ENCODE results near the gene CAMKMT. TPM values are rescaled to one million over a fixed set of nuclear protein-coding genes. Genes with fewer than 3 reads are reported as not detected.

Gene CAMKMT
- total and polyA plus RNA-seq, 8 donors = 1.4 to 27.4 (median 6.2) TPM

- Histone ChIP-seq H3K4me1 (peaks cover 0 to 3% (median 0%) of the 10 kb centered on the region in 4 donors), H3K9me3 (no peaks in the 10 kb centered on the region), H3K36me3 (no peaks in the 10 kb centered on the region), H3K27me3 (peaks cover 0 to 13% (median 3%) of the 10 kb centered on the region in 3 donors), H3K4me3 (no peak overlapping the region), H3K27ac (no peak overlapping the region)
- no peak for DNase-seq
- intact Hi-C loops (cut with DNase I; ENCODE audit: low total_unique reads) = no loop called here
- TF ChIP-seq EP300 (IDR thresholded peaks at IDR 0.05) (no peak), POLR2AphosphoS5 (IDR thresholded peaks at IDR 0.05) (no peak), POLR2A (IDR thresholded peaks at IDR 0.05) (no peak)
- TF ChIP-seq, protein P1, sequence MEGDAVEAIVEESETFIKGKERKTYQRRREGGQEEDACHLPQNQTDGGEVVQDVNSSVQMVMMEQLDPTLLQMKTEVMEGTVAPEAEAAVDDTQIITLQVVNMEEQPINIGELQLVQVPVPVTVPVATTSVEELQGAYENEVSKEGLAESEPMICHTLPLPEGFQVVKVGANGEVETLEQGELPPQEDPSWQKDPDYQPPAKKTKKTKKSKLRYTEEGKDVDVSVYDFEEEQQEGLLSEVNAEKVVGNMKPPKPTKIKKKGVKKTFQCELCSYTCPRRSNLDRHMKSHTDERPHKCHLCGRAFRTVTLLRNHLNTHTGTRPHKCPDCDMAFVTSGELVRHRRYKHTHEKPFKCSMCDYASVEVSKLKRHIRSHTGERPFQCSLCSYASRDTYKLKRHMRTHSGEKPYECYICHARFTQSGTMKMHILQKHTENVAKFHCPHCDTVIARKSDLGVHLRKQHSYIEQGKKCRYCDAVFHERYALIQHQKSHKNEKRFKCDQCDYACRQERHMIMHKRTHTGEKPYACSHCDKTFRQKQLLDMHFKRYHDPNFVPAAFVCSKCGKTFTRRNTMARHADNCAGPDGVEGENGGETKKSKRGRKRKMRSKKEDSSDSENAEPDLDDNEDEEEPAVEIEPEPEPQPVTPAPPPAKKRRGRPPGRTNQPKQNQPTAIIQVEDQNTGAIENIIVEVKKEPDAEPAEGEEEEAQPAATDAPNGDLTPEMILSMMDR (IDR thresholded peaks at IDR 0.05) = no peak
- 87 to 90% (median 88%) methylated on average over 6 of the region's 6 CpGs for WGBS, 5 donors
These were observed 408.8 kb downstream of the CAMKMT start for GRCh38 chr2:44770221-44771195.

DNA sequence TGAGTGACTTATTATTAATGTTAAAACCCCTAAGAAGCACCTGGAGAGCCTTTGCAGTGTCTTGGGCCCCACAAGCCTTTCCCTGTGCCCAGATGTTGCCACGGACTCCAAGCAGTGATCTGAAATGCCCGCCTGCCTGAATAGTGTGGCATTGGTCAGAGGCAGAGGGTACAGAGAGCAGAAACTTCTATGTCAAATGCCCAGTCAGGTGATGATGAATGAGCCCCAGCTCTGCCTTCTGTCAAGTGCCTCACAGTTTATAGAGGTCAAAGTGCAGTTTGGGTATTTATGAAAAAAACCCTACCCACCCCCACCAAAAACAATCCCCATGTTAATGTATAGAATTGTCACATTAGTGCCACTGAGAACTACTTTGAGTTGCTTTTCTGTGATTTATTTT, 409.8 kb downstream of the CAMKMT start:
- peaks cover 0 to 8% (median 3%) of the 10 kb centered on the region in 4 donors for H3K4me1 ChIP-seq
- no peaks in the 10 kb centered on the region for H3K36me3 ChIP-seq
- no peak for DNase-seq
- no peak for TF ChIP-seq POLR2A (IDR thresholded peaks at IDR 0.05)
- TF ChIP-seq, protein P1 (IDR thresholded peaks at IDR 0.05) = no peak
- no peak for TF ChIP-seq POLR2AphosphoS5 (IDR thresholded peaks at IDR 0.05)
- no peak for TF ChIP-seq EP300 (IDR thresholded peaks at IDR 0.05)
- intact Hi-C loops (cut with DNase I; ENCODE audit: low total_unique reads) = no loop called here
- no peak overlapping the region for H3K4me3 ChIP-seq
- no peaks in the 10 kb centered on the region for H3K9me3 ChIP-seq
- H3K27me3 ChIP-seq = peaks cover 0 to 13% (median 3%) of the 10 kb centered on the region in 3 donors
- no peak overlapping the region for H3K27ac ChIP-seq
- WGBS, 5 donors = 90 to 98% (median 96%) methylated on average over 2 of the region's 2 CpGs

DNA sequence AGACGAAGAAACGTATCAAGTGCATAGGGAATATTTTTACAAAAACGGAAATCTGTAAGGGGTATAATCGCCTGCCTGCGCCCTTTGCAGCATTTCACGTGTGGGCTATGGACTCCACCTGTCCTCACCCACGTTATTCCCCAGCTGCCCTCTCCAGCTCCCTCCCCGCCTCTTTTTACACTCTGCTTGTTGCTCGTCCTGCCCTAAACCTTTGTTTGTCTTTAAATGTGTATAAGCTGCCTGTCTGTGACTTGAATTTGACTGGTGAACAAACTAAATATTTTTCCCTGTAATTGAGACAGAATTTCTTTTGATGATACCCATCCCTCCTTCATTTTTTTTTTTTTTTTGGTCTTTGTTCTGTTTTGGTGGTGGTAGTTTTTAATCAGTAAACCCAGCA, 410.4 kb downstream of the CAMKMT start:
- intact Hi-C loops (cut with DNase I; ENCODE audit: low total_unique reads) = no loop called here
- TF ChIP-seq POLR2AphosphoS5 (IDR thresholded peaks at IDR 0.05) (no peak), POLR2A (IDR thresholded peaks at IDR 0.05) (no peak), EP300 (IDR thresholded peaks at IDR 0.05) (no peak)
- TF ChIP-seq, protein P1 (IDR thresholded peaks at IDR 0.05) = no peak
- H3K4me3 ChIP-seq = no peak overlapping the region
- 91 to 96% (median 92%) methylated on average over 9 of the region's 9 CpGs for WGBS, 5 donors
- no peaks in the 10 kb centered on the region for H3K9me3 ChIP-seq
- peaks cover 0 to 13% (median 3%) of the 10 kb centered on the region in 3 donors for H3K27me3 ChIP-seq
- no peaks in the 10 kb centered on the region for H3K36me3 ChIP-seq
- DNase-seq = no peak
- peaks cover under 1 to 14% (median 9%) of the 10 kb centered on the region in 4 donors for H3K4me1 ChIP-seq
- no peak overlapping the region for H3K27ac ChIP-seq

DNA sequence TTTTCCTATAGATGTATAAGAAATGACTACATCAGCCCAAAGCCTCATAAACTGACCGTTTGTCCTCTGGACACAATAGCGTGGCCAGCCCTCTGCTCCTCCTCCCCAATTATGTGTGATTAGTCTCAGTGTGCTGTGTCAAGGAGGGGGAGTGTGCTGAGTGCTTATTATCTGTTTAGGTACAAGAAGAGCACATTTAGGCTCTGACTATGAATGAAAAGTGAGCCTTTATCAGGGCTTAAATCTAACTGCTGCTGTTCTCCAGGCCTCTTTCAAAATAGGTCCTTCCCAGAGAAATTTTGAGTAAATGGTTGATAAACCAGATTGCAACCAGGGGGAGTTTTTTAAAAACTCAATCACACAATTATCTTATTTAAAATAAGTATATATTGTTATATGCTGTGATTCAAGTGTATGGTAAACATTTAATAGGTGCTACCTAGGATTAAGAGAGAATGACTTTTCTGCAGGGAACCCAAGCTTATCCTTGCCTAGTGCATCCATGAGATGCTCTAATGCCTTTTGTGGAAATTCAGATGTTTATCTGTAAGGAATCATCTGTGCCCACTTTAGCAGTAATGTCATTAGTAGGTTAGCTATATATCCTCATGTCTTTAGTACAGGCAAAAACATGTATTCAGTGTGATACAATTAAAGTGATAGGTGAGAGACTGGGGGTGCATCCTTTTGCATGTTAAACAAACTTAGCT, 411.1 kb downstream of the CAMKMT start:
- H3K27me3 ChIP-seq = peaks cover 0 to 11% (median 3%) of the 10 kb centered on the region in 3 donors
- no peaks in the 10 kb centered on the region for H3K36me3 ChIP-seq
- TF ChIP-seq POLR2AphosphoS5 (IDR thresholded peaks at IDR 0.05) (no peak), POLR2A (IDR thresholded peaks at IDR 0.05) (no peak), EP300 (IDR thresholded peaks at IDR 0.05) (no peak)
- TF ChIP-seq, protein P1 (IDR thresholded peaks at IDR 0.05) = no peak
- intact Hi-C loops (cut with DNase I; ENCODE audit: low total_unique reads) = no loop called here
- no peaks in the 10 kb centered on the region for H3K9me3 ChIP-seq
- 77 to 88% (median 84%) methylated on average over 2 of the region's 2 CpGs for WGBS, 5 donors
- peaks cover 6 to 21% (median 16%) of the 10 kb centered on the region in 4 donors for H3K4me1 ChIP-seq
- no peak overlapping the region for H3K4me3 ChIP-seq
- no peak for DNase-seq
- no peak overlapping the region for H3K27ac ChIP-seq
